Neuronal stem cell (in vitro differentiated cells): ENCODE measurements around the gene ADGRF4.

Experiments
- DNase-seq: peaks from one replicate; pipeline ENCODE4 v3.0.0-alpha.2; 2013; ENCODE audit warnings: low spot score
- H2AFZ ChIP-seq: one replicate; pipeline ENCODE4 v1.6.1; 2013; ENCODE audit warnings: mild to moderate bottlenecking, low read length, inconsistent platforms
- H2AK5ac ChIP-seq: 2 replicates; pipeline ENCODE4 v1.6.1; 2013; ENCODE audit warnings: low read depth, mild to moderate bottlenecking, inconsistent platforms, low read length, moderate library complexity, mixed read lengths
- H2BK120ac ChIP-seq: 2 replicates; pipeline ENCODE4 v1.6.1; 2013; ENCODE audit warnings: low read depth, mild to moderate bottlenecking, inconsistent platforms, low read length, moderate library complexity, mixed read lengths
- H2BK12ac ChIP-seq: one replicate; pipeline ENCODE4 v1.6.1; 2013; ENCODE audit warnings: low read length, inconsistent platforms
- H2BK15ac ChIP-seq: 2 replicates; pipeline ENCODE4 v1.6.1; 2013; ENCODE audit warnings: mild to moderate bottlenecking, low read length, inconsistent platforms, mixed read lengths
- H2BK5ac ChIP-seq: one replicate; pipeline ENCODE4 v1.6.1; 2013; ENCODE audit warnings: inconsistent platforms, mild to moderate bottlenecking, low read length, moderate library complexity
- H3K14ac ChIP-seq: one replicate; pipeline ENCODE4 v1.6.1; 2013; ENCODE audit warnings: low read length, inconsistent platforms
- H3K18ac ChIP-seq: 2 replicates; pipeline ENCODE4 v1.6.1; 2013; ENCODE audit warnings: low read length, inconsistent platforms
- H3K23ac ChIP-seq: 2 replicates; pipeline ENCODE4 v1.6.1; 2013; ENCODE audit warnings: low read depth, mild to moderate bottlenecking, mixed read lengths, low read length, inconsistent platforms; ENCODE audit not compliant: poor library complexity
- H3K27ac ChIP-seq: replicated peaks from 3 replicates; pipeline ENCODE4 v1.5.1; 2013; ENCODE audit warnings: low read length, inconsistent platforms
- H3K27me3 ChIP-seq, 3 experiments: 2 replicates each; pipeline ENCODE4 v1.6.1; 2013; ENCODE audit warnings: low read length in 3 of 3, mild to moderate bottlenecking in 2 of 3, inconsistent platforms in 1 of 3, low read depth in 1 of 3, mixed read lengths in 1 of 3, moderate library complexity in 1 of 3; ENCODE audit not compliant: control insufficient read depth in 3 of 3, insufficient read depth in 3 of 3
- H3K36me3 ChIP-seq, 2 donors: replicated peaks in 1 of 2; 2 replicates each; pipeline ENCODE4 v1.6.1; 2013; ENCODE audit warnings: low read length in 2 of 2; ENCODE audit not compliant: control insufficient read depth in 2 of 2, insufficient read depth in 2 of 2
- H3K4ac ChIP-seq: 2 replicates; pipeline ENCODE4 v1.6.1; 2013; ENCODE audit warnings: inconsistent platforms, mild to moderate bottlenecking, low read length, moderate library complexity
- H3K4me1 ChIP-seq, 2 donors: 1 replicate in 1 of 2; 2 replicates in 1 of 2; pipeline ENCODE4 v1.6.1; 2013; ENCODE audit warnings: low read length in 2 of 2, low read depth in 1 of 2; ENCODE audit not compliant: control insufficient read depth in 2 of 2, insufficient read depth in 1 of 2
- H3K4me2 ChIP-seq: one replicate; pipeline ENCODE4 v1.6.1; 2013; ENCODE audit warnings: mild to moderate bottlenecking, low read length, inconsistent platforms; ENCODE audit not compliant: insufficient read depth, poor library complexity, severe bottlenecking
- H3K4me3 ChIP-seq, 2 donors: 2 replicates each; pipeline ENCODE4 v1.5.1; 2013; ENCODE audit warnings: low read length in 2 of 2, mild to moderate bottlenecking in 2 of 2, inconsistent platforms in 1 of 2, moderate library complexity in 1 of 2
- H3K79me1 ChIP-seq: one replicate; pipeline ENCODE4 v1.6.1; 2013; ENCODE audit warnings: low read depth, mild to moderate bottlenecking, inconsistent platforms, low read length, moderate library complexity
- H3K9ac ChIP-seq: one replicate; pipeline ENCODE4 v1.6.1; 2013; ENCODE audit warnings: mild to moderate bottlenecking, low read depth, low read length, inconsistent platforms; ENCODE audit not compliant: poor library complexity
- H3K9me3 ChIP-seq, 2 donors: replicated peaks in 1 of 2; 2 replicates each; pipeline versions ENCODE3 to v1.6.1; 2013; ENCODE audit warnings: low read length in 2 of 2, mild to moderate bottlenecking in 2 of 2, inconsistent platforms in 1 of 2, low read depth in 1 of 2, mixed read lengths in 1 of 2, moderate library complexity in 1 of 2; ENCODE audit not compliant: control insufficient read depth in 2 of 2, insufficient read depth in 1 of 2
- H4K8ac ChIP-seq: one replicate; pipeline ENCODE4 v1.6.1; 2013; ENCODE audit warnings: low read depth, mild to moderate bottlenecking, inconsistent platforms, low read length, moderate library complexity
- H4K91ac ChIP-seq: one replicate; pipeline ENCODE4 v1.6.1; 2013; ENCODE audit warnings: low read length, low read depth, mild to moderate bottlenecking, inconsistent platforms; ENCODE audit not compliant: poor library complexity
- WGBS, 2 donors: extraction: QIAGEN DNeasy Blood & Tissue Kit; methylation state at CpG; one replicate each; pipeline ENCODE4 v1.1.7; 2013; ENCODE audit warnings: missing lambda C conversion rate in 2 of 2, mixed read lengths in 1 of 2; ENCODE audit not compliant: insufficient read length in 2 of 2, insufficient replicate concordance in 1 of 2; ENCODE audit errors: extremely low coverage in 2 of 2; 5-methylcytosine and 5-hydroxymethylcytosine counted together

ADGRF4 gene

GRCh38 chr6:47722194-47722593 lies 23.8 kb downstream of the ADGRF4 start:
- Histone ChIP-seq H4K91ac (no peak overlapping the region), H3K4me3 (no peak overlapping the region)
- WGBS, 2 donors: no CpG with 5 or more reads among the region's 3 CpGs

GRCh38 chr6:47724300-47724699 lies 25.9 kb downstream of the ADGRF4 start:
- Histone ChIP-seq H3K79me1 (no peaks in the 10 kb centered on the region), H3K4me1 (no peaks in the 10 kb centered on the region), H3K23ac (no peak overlapping the region), H3K4me2 (no peak overlapping the region), H3K27me3 (no peaks in the 10 kb centered on the region), H4K91ac (no peak overlapping the region), H3K4me3 (no peak overlapping the region), H2BK5ac (no peak overlapping the region), H3K9ac (no peak overlapping the region), H2AFZ (no peak overlapping the region), H3K27ac (no peak overlapping the region), H2BK12ac (no peak overlapping the region), H3K4ac (no peak overlapping the region), H3K36me3 (no peaks in the 10 kb centered on the region), H3K14ac (no peak overlapping the region), H2BK15ac (no peak overlapping the region), H3K18ac (no peak overlapping the region), H2BK120ac (no peak overlapping the region), H2AK5ac (no peak overlapping the region), H4K8ac (no peak overlapping the region), H3K9me3 (no peaks in the 10 kb centered on the region)
- WGBS, 2 donors: no CpG with 5 or more reads among the region's 2 CpGs
- DNase-seq: no peak

More at GRCh38 chr6:47722194-47722593, 23.8 kb downstream of the ADGRF4 start:
- H4K8ac ChIP-seq: no peak overlapping the region
- no peak overlapping the region for H3K18ac ChIP-seq
- H3K4ac ChIP-seq: no peak overlapping the region
- H3K23ac ChIP-seq: no peak overlapping the region
- no peaks in the 10 kb centered on the region for H3K27me3 ChIP-seq
- H2BK120ac ChIP-seq: no peak overlapping the region
- H2AK5ac ChIP-seq: no peak overlapping the region
- H2BK5ac ChIP-seq: no peak overlapping the region
- no peak overlapping the region for H3K4me2 ChIP-seq
- H3K4me1 ChIP-seq: no peaks in the 10 kb centered on the region
- DNase-seq: no peak
- no peak overlapping the region for H3K27ac ChIP-seq
- H3K14ac ChIP-seq: no peak overlapping the region
- H3K9ac ChIP-seq: no peak overlapping the region
- H3K79me1 ChIP-seq: no peaks in the 10 kb centered on the region
- no peaks in the 10 kb centered on the region for H3K36me3 ChIP-seq
- H2BK12ac ChIP-seq: no peak overlapping the region
- H2AFZ ChIP-seq: no peak overlapping the region
- H2BK15ac ChIP-seq: no peak overlapping the region
- H3K9me3 ChIP-seq: no peaks in the 10 kb centered on the region

DNA sequence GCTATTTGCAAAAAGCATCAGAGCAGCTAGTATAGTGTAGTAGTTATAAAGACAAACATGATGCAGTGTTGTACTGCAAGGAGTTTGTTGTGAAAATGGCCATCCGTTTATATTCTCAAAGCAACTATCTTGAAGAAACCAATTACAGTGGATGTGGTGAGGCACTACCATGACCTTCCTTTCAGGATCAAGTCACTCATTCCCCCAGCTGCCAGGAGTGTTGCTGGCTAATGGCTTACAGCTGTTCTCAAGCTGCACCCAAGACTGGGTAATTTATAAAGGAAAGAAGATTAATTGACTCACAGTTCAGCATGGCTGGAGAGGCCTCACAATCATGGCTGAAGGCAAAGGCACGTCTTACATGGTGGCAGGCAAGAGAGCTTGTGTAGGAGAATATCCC lies 29.0 kb downstream of the ADGRF4 start:
- H3K4me1 ChIP-seq: no peaks in the 10 kb centered on the region

GRCh38 chr6:47729019-47729418 lies 30.6 kb downstream of the ADGRF4 start:
- Histone ChIP-seq H3K9ac (no peak overlapping the region), H2BK12ac (no peak overlapping the region), H2BK5ac (no peak overlapping the region), H3K14ac (no peak overlapping the region), H3K79me1 (no peaks in the 10 kb centered on the region), H3K27me3 (no peaks in the 10 kb centered on the region), H4K8ac (no peak overlapping the region), H3K4me3 (no peak overlapping the region), H2BK120ac (no peak overlapping the region), H2AFZ (no peak overlapping the region), H2AK5ac (no peak overlapping the region), H3K27ac (no peak overlapping the region), H2BK15ac (no peak overlapping the region), H3K4me2 (no peak overlapping the region), H4K91ac (no peak overlapping the region), H3K9me3 (no peaks in the 10 kb centered on the region), H3K23ac (no peak overlapping the region), H3K18ac (no peak overlapping the region), H3K4ac (no peak overlapping the region), H3K4me1 (no peaks in the 10 kb centered on the region), H3K36me3 (no peaks in the 10 kb centered on the region)
- DNase-seq: no peak
- no CpG with 5 or more reads among the region's 2 CpGs for WGBS, 2 donors

More for the DNA sequence above, 29.0 kb downstream of the ADGRF4 start:
- Histone ChIP-seq H3K4me3 (no peak overlapping the region), H3K4ac (no peak overlapping the region), H3K23ac (no peak overlapping the region), H4K8ac (no peak overlapping the region), H3K18ac (no peak overlapping the region), H4K91ac (no peak overlapping the region), H2BK12ac (no peak overlapping the region), H2BK15ac (no peak overlapping the region), H2AFZ (no peak overlapping the region), H3K9me3 (no peaks in the 10 kb centered on the region), H3K9ac (no peak overlapping the region), H2BK5ac (no peak overlapping the region), H2AK5ac (no peak overlapping the region), H3K4me2 (no peak overlapping the region), H3K27ac (no peak overlapping the region), H3K27me3 (no peaks in the 10 kb centered on the region), H3K36me3 (no peaks in the 10 kb centered on the region), H2BK120ac (no peak overlapping the region), H3K14ac (no peak overlapping the region), H3K79me1 (no peaks in the 10 kb centered on the region)
- no peak for DNase-seq
- no CpG with 5 or more reads among the region's 2 CpGs for WGBS, 2 donors
